GM12878 (cell line): ENCODE measurements around the gene LCOR. TPM values are rescaled to one million over a fixed set of nuclear protein-coding genes. Genes with fewer than 3 reads are reported as not detected.

ENCODE experiments used
- CTCF ChIP-seq, 3 experiments: IDR thresholded peaks in 2 of 3; conservative IDR thresholded peaks in 1 of 3; 2 replicates each; pipeline ENCODE4 v1.5.1; 2011; ENCODE audit warnings: low read depth in 3 of 3, low read length in 3 of 3, mild to moderate bottlenecking in 3 of 3, control low read depth in 2 of 3, moderate library complexity in 2 of 3, inconsistent platforms in 1 of 3, mixed read lengths in 1 of 3; ENCODE audit not compliant: control insufficient read depth in 2 of 3, insufficient read depth in 1 of 3; ENCODE audit errors: extremely low read depth in 1 of 3
- CUX1 ChIP-seq: IDR thresholded peaks from 2 replicates; pipeline ENCODE4 v1.6.1; 2012; ENCODE audit warnings: improper control_type of control experiment, low read depth, low read length; ENCODE audit not compliant: insufficient replicate concordance
- ESRRA ChIP-seq: IDR thresholded peaks from 2 replicates; pipeline ENCODE4 v1.6.1; 2012; ENCODE audit warnings: mild to moderate bottlenecking, low read length, improper control_type of control experiment
- IRF5 ChIP-seq: fragments of 450-650 bp; IDR thresholded peaks from 2 replicates; pipeline ENCODE4 v1.6.1; 2017; ENCODE audit warnings: borderline replicate concordance
- MLLT1 ChIP-seq: fragments of 450-650 bp; IDR thresholded peaks from 2 replicates; pipeline ENCODE4 v1.6.1; 2016; ENCODE audit warnings: mild to moderate bottlenecking
- MTA3 ChIP-seq: IDR thresholded peaks from 2 replicates; pipeline ENCODE4 v1.6.1; 2012; ENCODE audit warnings: low read length, inconsistent platforms, borderline replicate concordance
- NFYA ChIP-seq: IDR thresholded peaks from 2 replicates; pipeline ENCODE4 v1.6.1; 2011; ENCODE audit warnings: low read depth, mild to moderate bottlenecking, low read length, improper control_type of control experiment, borderline replicate concordance
- NRF1 ChIP-seq: conservative IDR thresholded peaks from 2 replicates; pipeline ENCODE4 v1.6.1; 2011; ENCODE audit warnings: mild to moderate bottlenecking, low read depth, low read length, improper control_type of control experiment
- RCOR1 ChIP-seq: conservative IDR thresholded peaks from 2 replicates; pipeline ENCODE4 v1.6.1; 2012; ENCODE audit warnings: low read depth, low read length, improper control_type of control experiment
- SUPT20H ChIP-seq: IDR thresholded peaks from 2 replicates; pipeline ENCODE4 v1.6.1; 2011; ENCODE audit warnings: low read depth, mild to moderate bottlenecking, low read length, moderate library complexity, borderline replicate concordance; ENCODE audit not compliant: control insufficient read depth
- polyA plus RNA-seq, 11 experiments: library from polyadenylated mRNA; depleted of rRNA in 4 of 11; unstranded in 6 of 11; stranded (reverse) in 5 of 11; fragments of >200 nt; fragmentation: Nextera tagmentation in 4 of 11; fragmentation: Illumina TruSeq in 1 of 11; extraction: Ambion mirVana in 4 of 11; extraction: Trizol in 1 of 11; gene quantifications; 1 replicate in 1 of 11; 2 replicates in 10 of 11; pipeline versions ENCODE4 v1.2.1 to v1.2.3, GENCODE V29; 2011 to 2016; ENCODE audit warnings: inconsistent platforms in 2 of 11, missing spikeins in 2 of 11, low read depth in 1 of 11
- total RNA-seq, 4 experiments: library from RNA; depleted of rRNA in 3 of 4; stranded (reverse); fragments of >200 nt in 3 of 4; fragmentation: Illumina TruSeq in 1 of 4; extraction: Trizol in 1 of 4; gene quantifications; 2 replicates each; pipeline versions ENCODE4 v1.2.1 to v1.2.3, GENCODE V29; 2013 to 2021
- TF ChIP-seq, protein P1 (sequence below): fragments of 450-650 bp; formaldehyde crosslinking; IDR thresholded peaks from 2 replicates; pipeline ENCODE4 v1.4.0; 2022; ENCODE audit warnings: mild to moderate bottlenecking, moderate library complexity

Gene LCOR
- total and polyA plus RNA-seq, 10 of the 15 experiments (the other 5 are each of a cell fraction or from before 2014, with no cell fraction given) = 1.6 to 22.0 (median 13.2) TPM

DNA sequence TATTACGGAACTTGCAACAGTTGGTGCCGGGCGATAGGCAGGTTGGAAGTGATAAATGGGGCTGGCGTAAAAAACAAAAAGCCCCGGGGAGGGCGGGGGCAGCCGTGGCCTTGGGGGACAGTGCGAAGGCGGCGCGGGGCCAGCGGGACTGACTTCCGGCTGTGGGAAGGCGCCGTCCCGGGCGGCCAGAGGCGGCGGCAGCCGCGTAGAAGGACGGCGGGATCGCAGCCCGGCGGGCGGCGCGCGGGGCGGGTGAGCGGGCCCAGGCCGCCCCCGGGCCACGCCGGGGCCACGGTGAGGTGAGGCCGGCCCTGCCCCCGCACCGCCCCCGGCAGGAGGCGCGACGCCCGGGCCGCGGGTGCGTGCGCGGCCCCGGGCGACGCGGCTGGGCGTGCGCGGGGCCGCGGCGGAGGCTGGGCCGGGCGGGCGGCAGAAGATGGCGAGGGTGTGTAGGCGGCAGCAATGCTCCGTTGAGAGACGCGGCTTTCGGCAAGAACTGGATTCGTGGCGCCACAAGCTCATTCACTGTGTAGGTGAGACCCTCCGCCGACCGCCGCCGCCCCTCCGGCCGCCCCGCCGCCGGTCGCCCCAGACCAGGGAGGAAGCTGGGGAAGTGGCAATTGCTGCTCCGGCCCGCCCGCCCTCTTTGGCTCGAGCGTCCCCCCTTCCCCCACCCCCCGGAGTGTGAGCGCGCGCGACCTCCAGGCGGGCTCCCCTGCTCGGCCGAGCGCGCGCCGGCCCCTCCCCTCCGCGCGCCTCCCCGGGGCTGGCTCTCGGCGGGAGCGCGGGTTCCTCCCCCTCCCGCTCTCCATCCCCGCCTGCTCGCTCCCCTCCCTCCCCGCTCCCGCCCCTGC, at the start of gene LCOR (continued):
- TF ChIP-seq IRF5 (no peak), NFYA (no peak), RCOR1 (no peak), NRF1 (no peak), CUX1 (no peak), SUPT20H (no peak), MLLT1 (no peak), ESRRA (no peak), MTA3 (no peak), CTCF (IDR thresholded peaks at IDR 0.05 in 2 of 3, conservative IDR thresholded peaks at IDR 0.05 in 1 of 3; ENCODE audit: control insufficient read depth in 2 of 3, extremely low read depth in 1 of 3, insufficient read depth in 1 of 3, low read depth in 3 of 3, low read length in 3 of 3) (no peak)
- TF ChIP-seq, protein P1, sequence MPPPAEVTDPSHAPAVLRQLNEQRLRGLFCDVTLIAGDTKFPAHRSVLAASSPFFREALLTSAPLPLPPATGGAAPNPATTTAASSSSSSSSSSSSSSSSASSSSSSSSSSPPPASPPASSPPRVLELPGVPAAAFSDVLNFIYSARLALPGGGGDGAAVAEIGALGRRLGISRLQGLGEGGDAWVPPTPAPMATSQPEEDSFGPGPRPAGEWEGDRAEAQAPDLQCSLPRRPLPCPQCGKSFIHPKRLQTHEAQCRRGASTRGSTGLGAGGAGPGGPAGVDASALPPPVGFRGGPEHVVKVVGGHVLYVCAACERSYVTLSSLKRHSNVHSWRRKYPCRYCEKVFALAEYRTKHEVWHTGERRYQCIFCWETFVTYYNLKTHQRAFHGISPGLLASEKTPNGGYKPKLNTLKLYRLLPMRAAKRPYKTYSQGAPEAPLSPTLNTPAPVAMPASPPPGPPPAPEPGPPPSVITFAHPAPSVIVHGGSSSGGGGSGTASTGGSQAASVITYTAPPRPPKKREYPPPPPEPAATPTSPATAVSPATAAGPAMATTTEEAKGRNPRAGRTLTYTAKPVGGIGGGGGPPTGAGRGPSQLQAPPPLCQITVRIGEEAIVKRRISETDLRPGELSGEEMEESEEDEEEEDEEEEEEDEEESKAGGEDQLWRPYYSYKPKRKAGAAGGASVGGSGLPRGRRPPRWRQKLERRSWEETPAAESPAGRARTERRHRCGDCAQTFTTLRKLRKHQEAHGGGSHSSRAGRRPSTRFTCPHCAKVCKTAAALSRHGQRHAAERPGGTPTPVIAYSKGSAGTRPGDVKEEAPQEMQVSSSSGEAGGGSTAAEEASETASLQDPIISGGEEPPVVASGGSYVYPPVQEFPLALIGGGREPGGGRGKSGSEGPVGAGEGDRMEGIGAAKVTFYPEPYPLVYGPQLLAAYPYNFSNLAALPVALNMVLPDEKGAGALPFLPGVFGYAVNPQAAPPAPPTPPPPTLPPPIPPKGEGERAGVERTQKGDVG (CRISPR knock-in tag) = no peak
